Liver (tissue), 3 donors: ENCODE data around the gene SLC6A5.

Experiments
- CTCF ChIP-seq: fragments of 150-350 bp; IDR thresholded peaks from 2 replicates; pipeline ENCODE4 v1.5.1; 2017; ENCODE audit warnings: improper control_type of control experiment, low read depth, low read length; ENCODE audit not compliant: missing input control
- EGR1 ChIP-seq, 2 donors: IDR thresholded peaks; 2 replicates each; pipeline ENCODE4 v1.6.1; 2016 to 2018; ENCODE audit warnings: antibody characterized with exemption in 2 of 2, low read depth in 2 of 2
- FOXA1 ChIP-seq: IDR thresholded peaks from 2 replicates; pipeline ENCODE4 v1.6.1; 2016; ENCODE audit warnings: antibody characterized with exemption
- GABPA ChIP-seq, 2 donors: IDR thresholded peaks in 1 of 2; conservative IDR thresholded peaks in 1 of 2; 2 replicates each; pipeline ENCODE4 v1.6.1; 2016; ENCODE audit warnings: antibody characterized with exemption in 2 of 2, mild to moderate bottlenecking in 1 of 2, moderate library complexity in 1 of 2
- HNF4G ChIP-seq: IDR thresholded peaks from 2 replicates; pipeline ENCODE4 v1.6.1; 2016; ENCODE audit warnings: antibody characterized with exemption
- JUND ChIP-seq, 2 donors: IDR thresholded peaks; 2 replicates each; pipeline ENCODE4 v1.6.1; 2016; ENCODE audit warnings: antibody characterized with exemption in 2 of 2
- MAX ChIP-seq: IDR thresholded peaks from 2 replicates; pipeline ENCODE4 v1.6.1; 2016; ENCODE audit warnings: antibody characterized with exemption
- RAD21 ChIP-seq, 2 donors: IDR thresholded peaks; 2 replicates each; pipeline ENCODE4 v1.6.1; 2016; ENCODE audit warnings: antibody characterized with exemption in 2 of 2, mild to moderate bottlenecking in 2 of 2
- RXRA ChIP-seq, 2 donors: IDR thresholded peaks; 2 replicates each; pipeline ENCODE4 v1.6.1; 2017 to 2018; ENCODE audit warnings: antibody characterized with exemption in 2 of 2, mild to moderate bottlenecking in 1 of 2
- SP1 ChIP-seq: IDR thresholded peaks from 2 replicates; pipeline ENCODE4 v1.6.1; 2018; ENCODE audit warnings: antibody characterized with exemption, mild to moderate bottlenecking
- TAF1 ChIP-seq: conservative IDR thresholded peaks from 2 replicates; pipeline ENCODE4 v1.6.1; 2016; ENCODE audit warnings: antibody characterized with exemption, mild to moderate bottlenecking
- YY1 ChIP-seq: IDR thresholded peaks from 2 replicates; pipeline ENCODE4 v1.6.1; 2016; ENCODE audit warnings: antibody characterized with exemption, mild to moderate bottlenecking
- ZBTB33 ChIP-seq: IDR thresholded peaks from 2 replicates; pipeline ENCODE4 v1.6.1; 2016; ENCODE audit warnings: antibody characterized with exemption
- donor health status: healthy.
- donor health status: healthy.

- no peak for TF ChIP-seq JUND (IDR thresholded peaks at IDR 0.05)
- TF ChIP-seq CTCF = no peak
- TF ChIP-seq HNF4G = no peak
- TF ChIP-seq ZBTB33 = no peak
- TF ChIP-seq TAF1 = no peak
- TF ChIP-seq FOXA1 = no peak
- TF ChIP-seq RXRA (IDR thresholded peaks at IDR 0.05) = no peak
- no peak for TF ChIP-seq MAX
- no peak for TF ChIP-seq YY1
- no peak for TF ChIP-seq EGR1 (IDR thresholded peaks at IDR 0.05; ENCODE audit: low read depth in 2 of 2)
- TF ChIP-seq RAD21 (IDR thresholded peaks at IDR 0.05) = no peak
- TF ChIP-seq SP1 = no peak
- no peak for TF ChIP-seq GABPA (IDR thresholded peaks at IDR 0.05 in 1 of 2, conservative IDR thresholded peaks at IDR 0.05 in 1 of 2)
Measured at GRCh38 chr11:20611445-20611844, 12.0 kb downstream of the SLC6A5 start.
